ENCODE data around the gene GLYR1.

Gene GLYR1

GRCh38 chr16:4775005-4775404 lies 72.1 kb downstream of the GLYR1 start:
- H3K36me3 ChIP-seq (ENCODE audit: control insufficient read depth, insufficient read depth, low read length): no peaks in the 10 kb centered on the region
- no peak overlapping the region for H3K4me3 ChIP-seq (ENCODE audit: extremely low read depth, insufficient read depth, low read length, poor library complexity, severe bottlenecking)
- 94 to 96% methylated on average over 8 of the region's 13 CpGs for WGBS, 2 experiments (ENCODE audit: insufficient coverage in 2 of 2)
- no peaks in the 10 kb centered on the region for H3K4me1 ChIP-seq (ENCODE audit: control insufficient read depth, insufficient read depth, low read length, poor library complexity, severe bottlenecking)
- H3K9me3 ChIP-seq (ENCODE audit: control insufficient read depth, low read length): no peaks in the 10 kb centered on the region
- H3K27ac ChIP-seq (ENCODE audit: low read depth, low read length, severe bottlenecking): no peak overlapping the region

- H3K9me3 ChIP-seq (ENCODE audit: control insufficient read depth, low read length): no peaks in the 10 kb centered on the region
- no peaks in the 10 kb centered on the region for H3K36me3 ChIP-seq (ENCODE audit: control insufficient read depth, insufficient read depth, low read length)
- WGBS, 2 experiments (ENCODE audit: insufficient coverage in 2 of 2): 89 to 100% methylated on average over 2 of the region's 5 CpGs
- H3K27ac ChIP-seq (ENCODE audit: low read depth, low read length, severe bottlenecking): no peak overlapping the region
- peaks cover 3% of the 10 kb centered on the region for H3K4me1 ChIP-seq (ENCODE audit: control insufficient read depth, insufficient read depth, low read length, poor library complexity, severe bottlenecking)
- no peak overlapping the region for H3K4me3 ChIP-seq (ENCODE audit: extremely low read depth, insufficient read depth, low read length, poor library complexity, severe bottlenecking)
Observed at GRCh38 chr16:4772351-4772750, 74.7 kb downstream of the GLYR1 start.

- H3K36me3 ChIP-seq (ENCODE audit: control insufficient read depth, insufficient read depth, low read length): no peaks in the 10 kb centered on the region
- WGBS, 2 experiments (ENCODE audit: insufficient coverage in 2 of 2): 83 to 93% methylated on average over 1 to 2 of the region's 3 CpGs
- H3K9me3 ChIP-seq (ENCODE audit: control insufficient read depth, low read length): no peaks in the 10 kb centered on the region
- H3K4me1 ChIP-seq (ENCODE audit: control insufficient read depth, insufficient read depth, low read length, poor library complexity, severe bottlenecking): peaks cover 3% of the 10 kb centered on the region
- no peak overlapping the region for H3K4me3 ChIP-seq (ENCODE audit: extremely low read depth, insufficient read depth, low read length, poor library complexity, severe bottlenecking)
- H3K27ac ChIP-seq (ENCODE audit: low read depth, low read length, severe bottlenecking): no peak overlapping the region
Observed at GRCh38 chr16:4771646-4772045, 75.4 kb downstream of the GLYR1 start.

GRCh38 chr16:4769306-4769638 lies 77.8 kb downstream of the GLYR1 start:
- no peaks in the 10 kb centered on the region for H3K9me3 ChIP-seq (ENCODE audit: control insufficient read depth, low read length)
- H3K4me1 ChIP-seq (ENCODE audit: control insufficient read depth, insufficient read depth, low read length, poor library complexity, severe bottlenecking): peaks cover 11% of the 10 kb centered on the region
- peaks cover 14% of the 10 kb centered on the region for H3K36me3 ChIP-seq (ENCODE audit: control insufficient read depth, insufficient read depth, low read length)
- H3K27ac ChIP-seq (ENCODE audit: low read depth, low read length, severe bottlenecking): no peak overlapping the region
- 96 to 97% methylated on average over 7 of the region's 7 CpGs for WGBS, 2 experiments (ENCODE audit: insufficient coverage in 2 of 2)
- peak overlapping the region; percentile 42 for H3K4me3 ChIP-seq (ENCODE audit: extremely low read depth, insufficient read depth, low read length, poor library complexity, severe bottlenecking)

- H3K36me3 ChIP-seq (ENCODE audit: control insufficient read depth, insufficient read depth, low read length): peaks cover 19% of the 10 kb centered on the region
- no peaks in the 10 kb centered on the region for H3K9me3 ChIP-seq (ENCODE audit: control insufficient read depth, low read length)
- peak overlapping the region; percentile 42 for H3K4me3 ChIP-seq (ENCODE audit: extremely low read depth, insufficient read depth, low read length, poor library complexity, severe bottlenecking)
- 8 to 14% methylated on average over 42 to 45 of the region's 48 CpGs for WGBS, 2 experiments (ENCODE audit: insufficient coverage in 2 of 2)
- H3K27ac ChIP-seq (ENCODE audit: low read depth, low read length, severe bottlenecking): peak overlapping the region; percentile 41
- H3K4me1 ChIP-seq (ENCODE audit: control insufficient read depth, insufficient read depth, low read length, poor library complexity, severe bottlenecking): peaks cover 11% of the 10 kb centered on the region
Observed at GRCh38 chr16:4768549-4769305, 78.4 kb downstream of the GLYR1 start.

GRCh38 chr16:4767872-4768548 lies 79.1 kb downstream of the GLYR1 start:
- no peaks in the 10 kb centered on the region for H3K9me3 ChIP-seq (ENCODE audit: control insufficient read depth, low read length)
- peak overlapping the region; percentile 41 for H3K27ac ChIP-seq (ENCODE audit: low read depth, low read length, severe bottlenecking)
- H3K4me1 ChIP-seq (ENCODE audit: control insufficient read depth, insufficient read depth, low read length, poor library complexity, severe bottlenecking): peaks cover 11% of the 10 kb centered on the region
- peak overlapping the region; percentile 92 for H3K4me3 ChIP-seq (ENCODE audit: extremely low read depth, insufficient read depth, low read length, poor library complexity, severe bottlenecking)
- H3K36me3 ChIP-seq (ENCODE audit: control insufficient read depth, insufficient read depth, low read length): peaks cover 25% of the 10 kb centered on the region
- 80 to 89% methylated on average over 10 of the region's 17 CpGs for WGBS, 2 experiments (ENCODE audit: insufficient coverage in 2 of 2)

- Histone ChIP-seq H3K4me1 (ENCODE audit: control insufficient read depth, insufficient read depth, low read length, poor library complexity, severe bottlenecking) (peaks cover 11% of the 10 kb centered on the region), H3K27ac (ENCODE audit: low read depth, low read length, severe bottlenecking) (peak within 1 kb of the TSS; percentile 75), H3K9me3 (ENCODE audit: control insufficient read depth, low read length) (no peaks in the 10 kb centered on the region), H3K36me3 (ENCODE audit: control insufficient read depth, insufficient read depth, low read length) (peaks cover 33% of the 10 kb centered on the region), H3K4me3 (ENCODE audit: extremely low read depth, insufficient read depth, low read length, poor library complexity, severe bottlenecking) (peak within 1 kb of the TSS; percentile 92)
- WGBS, 2 experiments (ENCODE audit: insufficient coverage in 2 of 2): 6 to 10% methylated on average over 59 to 64 of the region's 72 CpGs
Observed at GRCh38 chr16:4766875-4767628, 80.0 kb downstream of the GLYR1 start, which contains the start of gene ZNF500. TSS of gene ZNF500 (minus strand) at chr16:4767162. CDS start at chr16:4765978, 1,184 bp downstream.

GRCh38 chr16:4765511-4766474 lies 81.3 kb downstream of the GLYR1 start:
- Histone ChIP-seq H3K4me3 (ENCODE audit: extremely low read depth, insufficient read depth, low read length, poor library complexity, severe bottlenecking) (peak overlapping the region; percentile 92), H3K9me3 (ENCODE audit: control insufficient read depth, low read length) (no peaks in the 10 kb centered on the region), H3K27ac (ENCODE audit: low read depth, low read length, severe bottlenecking) (no peak overlapping the region), H3K4me1 (ENCODE audit: control insufficient read depth, insufficient read depth, low read length, poor library complexity, severe bottlenecking) (peaks cover 11% of the 10 kb centered on the region), H3K36me3 (ENCODE audit: control insufficient read depth, insufficient read depth, low read length) (peaks cover 43% of the 10 kb centered on the region)
- WGBS, 2 experiments (ENCODE audit: insufficient coverage in 2 of 2): 84 to 86% methylated on average over 20 to 24 of the region's 26 CpGs

GRCh38 chr16:4763791-4764190 lies 83.3 kb downstream of the GLYR1 start:
- Histone ChIP-seq H3K27ac (ENCODE audit: low read depth, low read length, severe bottlenecking) (no peak overlapping the region), H3K4me3 (ENCODE audit: extremely low read depth, insufficient read depth, low read length, poor library complexity, severe bottlenecking) (no peak overlapping the region), H3K9me3 (ENCODE audit: control insufficient read depth, low read length) (no peaks in the 10 kb centered on the region), H3K36me3 (ENCODE audit: control insufficient read depth, insufficient read depth, low read length) (peaks cover 62% of the 10 kb centered on the region), H3K4me1 (ENCODE audit: control insufficient read depth, insufficient read depth, low read length, poor library complexity, severe bottlenecking) (peaks cover 11% of the 10 kb centered on the region)
- WGBS, 2 experiments (ENCODE audit: insufficient coverage in 2 of 2): 97% methylated on average over 7 of the region's 7 CpGs

GRCh38 chr16:4762205-4762604 lies 84.9 kb downstream of the GLYR1 start:
- Histone ChIP-seq H3K4me3 (ENCODE audit: extremely low read depth, insufficient read depth, low read length, poor library complexity, severe bottlenecking) (no peak overlapping the region), H3K9me3 (ENCODE audit: control insufficient read depth, low read length) (no peaks in the 10 kb centered on the region), H3K36me3 (ENCODE audit: control insufficient read depth, insufficient read depth, low read length) (peaks cover 74% of the 10 kb centered on the region), H3K27ac (ENCODE audit: low read depth, low read length, severe bottlenecking) (no peak overlapping the region), H3K4me1 (ENCODE audit: control insufficient read depth, insufficient read depth, low read length, poor library complexity, severe bottlenecking) (peaks cover 8% of the 10 kb centered on the region)
- 91 to 98% methylated on average over 7 to 8 of the region's 9 CpGs for WGBS, 2 experiments (ENCODE audit: insufficient coverage in 2 of 2)

All from mesodermal cell (in vitro differentiated cells).